Chondrocyte (in vitro differentiated cells): Measurements from ENCODE around the gene MACROD2. TPM values are rescaled to one million over a fixed set of nuclear protein-coding genes. Genes with fewer than 3 reads are reported as not detected.

Experiments
- DNase-seq: peaks from one replicate; pipeline ENCODE4 v3.0.0; 2021; ENCODE audit warnings: mixed read lengths, low spot score
- H3K27ac Mint-ChIP-seq: one replicate; pipeline ENCODE4 v1.8.0; 2021; ENCODE audit warnings: mild to moderate bottlenecking, moderate library complexity, mixed read lengths; ENCODE audit not compliant: unreplicated experiment
- H3K27me3 Mint-ChIP-seq: 2 replicates; pipeline ENCODE4 v1.8.0; 2021; ENCODE audit warnings: low read depth, mixed read lengths
- H3K36me3 Mint-ChIP-seq: 2 replicates; pipeline ENCODE4 v1.8.0; 2021; ENCODE audit warnings: low read depth, mixed read lengths
- H3K4me1 Mint-ChIP-seq: 2 replicates; pipeline ENCODE4 v1.8.0; 2021; ENCODE audit warnings: low read depth, mild to moderate bottlenecking, mixed read lengths
- H3K4me3 Mint-ChIP-seq: one replicate; pipeline ENCODE4 v1.8.0; 2021; ENCODE audit warnings: mild to moderate bottlenecking, moderate library complexity, mixed read lengths; ENCODE audit not compliant: unreplicated experiment
- H3K9me3 Mint-ChIP-seq: 2 replicates; pipeline ENCODE4 v1.8.0; 2021; ENCODE audit warnings: low read depth, mixed read lengths
- CTCF ChIP-seq: fragments of 200-600 bp; sonication (generic); IDR thresholded peaks from 2 replicates; pipeline ENCODE4 v1.5.0; 2021; ENCODE audit warnings: antibody characterized with exemption, mild to moderate bottlenecking, moderate library complexity
- total RNA-seq: library from RNA; stranded (reverse); gene quantifications from 3 replicates; pipeline ENCODE4 v1.2.1, GENCODE V29; 2021

Gene MACROD2
- total RNA-seq, 1 donor from 2014 or later, result 3.2 TPM

GRCh38 chr20:15395457-15395856, 1400.1 kb downstream of the MACROD2 start:
- Mint-ChIP-seq H3K4me3 (no peak overlapping the region), H3K27me3 (no peaks in the 10 kb centered on the region), H3K27ac (no peak overlapping the region), H3K9me3 (no peaks in the 10 kb centered on the region), H3K4me1 (peaks cover 5% of the 10 kb centered on the region), H3K36me3 (no peaks in the 10 kb centered on the region)
- DNase-seq, result no peak
- no peak for TF ChIP-seq CTCF

- DNase-seq, result no peak
- Mint-ChIP-seq H3K4me1 (peaks cover 5% of the 10 kb centered on the region), H3K36me3 (no peaks in the 10 kb centered on the region), H3K4me3 (no peak overlapping the region), H3K27me3 (no peaks in the 10 kb centered on the region), H3K27ac (no peak overlapping the region), H3K9me3 (no peaks in the 10 kb centered on the region)
- no peak for TF ChIP-seq CTCF
Measured at GRCh38 chr20:15396026-15396425, 1400.7 kb downstream of the MACROD2 start.

DNA sequence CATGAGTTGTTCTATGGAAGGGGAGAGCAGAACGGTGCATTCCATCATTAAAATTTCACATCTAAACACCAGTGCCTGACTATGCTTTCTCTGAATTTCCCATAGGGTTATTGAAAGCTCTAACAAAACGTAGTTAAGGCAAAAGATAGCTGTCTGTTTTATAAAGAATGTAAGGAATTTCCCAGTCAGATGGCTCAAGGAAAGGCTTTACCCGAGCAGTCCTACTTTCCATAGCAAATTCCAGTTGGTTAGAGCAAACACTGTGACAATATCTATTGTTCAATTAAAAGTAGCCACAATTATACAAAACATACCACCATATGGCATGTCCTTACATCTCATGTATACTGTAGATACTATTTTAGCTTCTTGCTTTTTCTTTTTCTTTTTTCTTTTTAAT, 1401.6 kb downstream of the MACROD2 start:
- no peak for TF ChIP-seq CTCF
- H3K27ac Mint-ChIP-seq, result no peak overlapping the region
- H3K36me3 Mint-ChIP-seq, result no peaks in the 10 kb centered on the region

DNA sequence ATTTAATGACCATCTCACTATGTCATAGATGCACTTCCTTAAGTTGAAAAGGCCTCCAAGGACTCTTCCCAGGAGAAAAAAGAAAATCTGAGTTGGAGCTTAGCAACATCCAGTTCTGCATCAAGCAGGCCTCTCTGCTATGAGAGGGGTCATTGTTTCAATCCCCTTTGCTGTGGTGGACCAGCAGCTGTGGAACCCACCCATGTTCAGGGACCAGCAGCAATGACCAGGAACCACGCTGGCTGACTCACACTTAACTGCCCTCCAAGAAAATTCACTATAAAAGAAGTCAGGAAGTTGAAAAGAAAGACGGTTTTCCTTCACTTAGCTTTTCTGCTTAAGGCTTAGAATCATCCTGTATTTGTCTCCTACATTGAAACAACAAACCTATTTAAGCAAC, 1404.5 kb downstream of the MACROD2 start:
- H3K36me3 Mint-ChIP-seq, result peaks cover 1% of the 10 kb centered on the region
- TF ChIP-seq CTCF, result no peak
- H3K27me3 Mint-ChIP-seq, result no peaks in the 10 kb centered on the region
- H3K9me3 Mint-ChIP-seq, result peaks cover 17% of the 10 kb centered on the region
- no peak for DNase-seq
- H3K27ac Mint-ChIP-seq, result no peak overlapping the region
- peaks cover 5% of the 10 kb centered on the region for H3K4me1 Mint-ChIP-seq
- no peak overlapping the region for H3K4me3 Mint-ChIP-seq

More for the DNA sequence above, 1401.6 kb downstream of the MACROD2 start:
- no peak for DNase-seq
- Mint-ChIP-seq H3K4me1 (peaks cover 5% of the 10 kb centered on the region), H3K27me3 (no peaks in the 10 kb centered on the region), H3K9me3 (no peaks in the 10 kb centered on the region), H3K4me3 (no peak overlapping the region)

GRCh38 chr20:15406072-15406471, 1410.8 kb downstream of the MACROD2 start:
- Mint-ChIP-seq H3K9me3 (peaks cover 17% of the 10 kb centered on the region), H3K27me3 (peaks cover 5% of the 10 kb centered on the region), H3K4me3 (no peak overlapping the region), H3K4me1 (no peaks in the 10 kb centered on the region), H3K36me3 (peaks cover 1% of the 10 kb centered on the region), H3K27ac (no peak overlapping the region)
- no peak for TF ChIP-seq CTCF
- DNase-seq, result no peak
